Measurements from ENCODE around the gene HLA-DRB1. TPM values are rescaled to one million over a fixed set of nuclear protein-coding genes. Genes with fewer than 3 reads are reported as not detected.
"Not testable (repeated sequence)": the region's sequence is repeated elsewhere in the genome, so short reads cannot be mapped to it uniquely, and the experiment has no call there.

The HLA-DRB1 gene
- total and polyA plus RNA-seq, 9 donors = 16.4 to 136 (median 62.1) TPM

- 34 to 39% (median 35%) methylated on average over 4 to 5 of the region's 5 CpGs for WGBS, 3 donors
- TF ChIP-seq CTCF (IDR thresholded peaks at IDR 0.05) = no peak
- no peak for TF ChIP-seq EP300 (IDR thresholded peaks at IDR 0.05)
- no peak for TF ChIP-seq POLR2A (IDR thresholded peaks at IDR 0.05)
- no peak for DNase-seq
- no peak overlapping the region for H3K27ac ChIP-seq
- no peaks in the 10 kb centered on the region for H3K36me3 ChIP-seq
- no peaks in the 10 kb centered on the region for H3K27me3 ChIP-seq
- no peak overlapping the region for H3K4me3 ChIP-seq
- no peaks in the 10 kb centered on the region for H3K4me1 ChIP-seq (ENCODE audit: insufficient read depth)
- intact Hi-C loops (cut with DNase I) = loop anchor here in 1 of 4 donors (10.0 kb wide), 1 partner anchor 1458 kb away; no protein-coding TSS in a partner anchor
- no peaks in the 10 kb centered on the region for H3K9me3 ChIP-seq
Observed at GRCh38 chr6:32553037-32553742, 36.5 kb downstream of the HLA-DRB1 start.

GRCh38 chr6:32551410-32551809 lies 38.2 kb downstream of the HLA-DRB1 start:
- intact Hi-C loops (cut with DNase I) = loop anchor here in 1 of 4 donors (10.0 kb wide), 1 partner anchor 1457 kb away; no protein-coding TSS in a partner anchor
- WGBS, 3 donors = 27 to 48% (median 33%) methylated on average over 4 to 5 of the region's 5 CpGs
- Histone ChIP-seq H3K4me3 (no peak overlapping the region), H3K4me1 (ENCODE audit: insufficient read depth) (no peaks in the 10 kb centered on the region), H3K36me3 (no peaks in the 10 kb centered on the region), H3K27ac (no peak overlapping the region), H3K9me3 (no peaks in the 10 kb centered on the region), H3K27me3 (no peaks in the 10 kb centered on the region)
- no peak for DNase-seq
- TF ChIP-seq EP300 (IDR thresholded peaks at IDR 0.05) (no peak), CTCF (IDR thresholded peaks at IDR 0.05) (no peak), POLR2A (IDR thresholded peaks at IDR 0.05) (no peak)

- Histone ChIP-seq H3K9me3 (no peaks in the 10 kb centered on the region), H3K36me3 (no peaks in the 10 kb centered on the region), H3K27me3 (no peaks in the 10 kb centered on the region), H3K27ac (no peak overlapping the region), H3K4me1 (ENCODE audit: insufficient read depth) (no peaks in the 10 kb centered on the region), H3K4me3 (no peak overlapping the region)
- no peak for DNase-seq
- TF ChIP-seq POLR2A (IDR thresholded peaks at IDR 0.05) = no peak
- TF ChIP-seq CTCF (IDR thresholded peaks at IDR 0.05) = no peak
- TF ChIP-seq EP300 (IDR thresholded peaks at IDR 0.05) = no peak
- 27 to 89% (median 38%) methylated on average over 3 to 5 of the region's 5 CpGs for WGBS, 3 donors
- intact Hi-C loops (cut with DNase I) = loop anchor here in 1 of 4 donors (10.0 kb wide), 1 partner anchor 45 kb away; the partner anchor contains the start of gene HLA-DRB1
Observed at GRCh38 chr6:32539839-32540238, 49.8 kb downstream of the HLA-DRB1 start.

- intact Hi-C loops (cut with DNase I) = loop anchor here in 1 of 4 donors (10.0 kb wide), 1 partner anchor 54 kb away; the partner anchor contains the start of gene HLA-DRB1
- WGBS, 3 donors = 0 to 18% (median 0%) methylated on average over 3 of the region's 3 CpGs
Observed at GRCh38 chr6:32530431-32530793, 59.2 kb downstream of the HLA-DRB1 start.

More at GRCh38 chr6:32530431-32530793, 59.2 kb downstream of the HLA-DRB1 start:
- not testable (repeated sequence) for H3K36me3 ChIP-seq; H3K27ac ChIP-seq; DNase-seq; H3K9me3 ChIP-seq; H3K4me3 ChIP-seq; H3K4me1 ChIP-seq (ENCODE audit: insufficient read depth); H3K27me3 ChIP-seq
